PC-9 (cell line): ENCODE measurements around the gene HTATSF1.

Experiments
- CTCF ChIP-seq: fragments of 200-600 bp; sonication (generic); conservative IDR thresholded peaks from 2 replicates; pipeline ENCODE4 v1.6.1; 2017; ENCODE audit warnings: mixed run types, antibody characterized with exemption, mild to moderate bottlenecking, moderate library complexity
- EZH2 ChIP-seq: fragments of 200-600 bp; sonication (generic); IDR thresholded peaks from 2 replicates; pipeline ENCODE4 v1.8.0; 2017; ENCODE audit warnings: antibody characterized with exemption, low read depth

- TF ChIP-seq CTCF (no peak), EZH2 (no peak)
These were observed 36.7 kb downstream of the HTATSF1 start for GRCh38 chrX:136534131-136534530.
